Activated naive CD4-positive, alpha-beta T cell treated with anti-CD3 and anti-CD28 coated beads for 36 hours (primary cell): ENCODE data around the gene THEMIS. TPM values are rescaled to one million over a fixed set of nuclear protein-coding genes. Genes with fewer than 3 reads are reported as not detected.
A peak's percentile ranks its signal among the peaks of the same experiment; 100 is the strongest.
"Not testable (repeated sequence)": the region's sequence is repeated elsewhere in the genome, so short reads cannot be mapped to it uniquely, and the experiment has no call there.

Experiments
- CTCF ChIA-PET: fragments of 350-600 bp; sonication (Branson Sonifier 250); formaldehyde crosslinking; loops from one replicate; lab custom pipeline; 2021; ENCODE audit warnings: antibody characterized with exemption; lab: Charles Lee
- DNase-seq: peaks from one replicate; pipeline ENCODE4 v3.0.0-alpha.2; 2020
- H3K27ac Mint-ChIP-seq: one replicate; pipeline ENCODE4 v1.8.0; 2021; ENCODE audit warnings: mild to moderate bottlenecking, mixed read lengths
- H3K27me3 Mint-ChIP-seq: one replicate; pipeline ENCODE4 v1.8.0; 2021; ENCODE audit warnings: low read depth, mixed read lengths
- H3K36me3 Mint-ChIP-seq: one replicate; pipeline ENCODE4 v1.8.0; 2021; ENCODE audit warnings: low read depth, mixed read lengths
- H3K4me1 Mint-ChIP-seq: one replicate; pipeline ENCODE4 v1.8.0; 2021; ENCODE audit warnings: low read depth, mixed read lengths
- H3K4me3 Mint-ChIP-seq: one replicate; pipeline ENCODE4 v1.8.0; 2021; ENCODE audit warnings: mild to moderate bottlenecking, moderate library complexity, mixed read lengths
- H3K9me3 Mint-ChIP-seq: one replicate; pipeline ENCODE4 v1.8.0; 2021; ENCODE audit warnings: mixed read lengths
- intact Hi-C: fragments of 100-400 bp; cut with micrococcal nuclease; formaldehyde crosslinking; loops from one replicate; pipeline ENCODE4 v1.15.1; 2023
- total RNA-seq, 2 experiments: library from RNA; stranded (reverse); gene quantifications; one replicate each; pipeline ENCODE4 v1.2.3, GENCODE V29; 2021

The THEMIS gene
- total RNA-seq, 2 experiments from 2014 or later: 7.0 to 7.4 TPM

GRCh38 chr6:127794405-127794804 lies 106.5 kb downstream of the THEMIS start:
- H3K9me3 Mint-ChIP-seq: no peaks in the 10 kb centered on the region
- CTCF ChIA-PET: interaction anchor here (1.0 kb wide), 1 partner anchor 9 kb away, joined by 4 read pairs; no protein-coding TSS in a partner anchor
- peaks cover under 1% of the 10 kb centered on the region for H3K36me3 Mint-ChIP-seq
- H3K4me1 Mint-ChIP-seq: peaks cover 73% of the 10 kb centered on the region
- intact Hi-C loops: no loop called here
- H3K27me3 Mint-ChIP-seq: no peaks in the 10 kb centered on the region
- H3K4me3 Mint-ChIP-seq: no peak overlapping the region
- H3K27ac Mint-ChIP-seq: no peak overlapping the region
- DNase-seq: no peak

- Mint-ChIP-seq H3K27me3 (no peaks in the 10 kb centered on the region), H3K36me3 (peaks cover 3% of the 10 kb centered on the region), H3K4me3 (no peak overlapping the region), H3K27ac (peak overlapping the region; percentile 47), H3K9me3 (no peaks in the 10 kb centered on the region), H3K4me1 (peaks cover 78% of the 10 kb centered on the region)
- no peak for DNase-seq
- intact Hi-C loops: no loop called here
- CTCF ChIA-PET: interaction anchor here (1.0 kb wide), 1 partner anchor 10 kb away, joined by 4 read pairs; no protein-coding TSS in a partner anchor
These were observed 107.5 kb downstream of the THEMIS start for GRCh38 chr6:127793396-127793795.

- CTCF ChIA-PET: no interaction called here
- Mint-ChIP-seq H3K4me3 (peak overlapping the region; percentile 14), H3K4me1 (peaks cover 77% of the 10 kb centered on the region), H3K27ac (peak overlapping the region; percentile 47), H3K27me3 (no peaks in the 10 kb centered on the region), H3K36me3 (peaks cover 3% of the 10 kb centered on the region), H3K9me3 (no peaks in the 10 kb centered on the region)
- DNase-seq: no peak
- intact Hi-C loops: loop anchor here (1.0 kb wide), 2 partner anchors 8 to 21 kb away; no protein-coding TSS in a partner anchor
These were observed 108.2 kb downstream of the THEMIS start for GRCh38 chr6:127792616-127793015.

GRCh38 chr6:127791779-127792528 lies 108.9 kb downstream of the THEMIS start:
- no peak for DNase-seq
- H3K9me3 Mint-ChIP-seq: no peaks in the 10 kb centered on the region
- peaks cover 3% of the 10 kb centered on the region for H3K36me3 Mint-ChIP-seq
- H3K4me1 Mint-ChIP-seq: peaks cover 75% of the 10 kb centered on the region
- no peaks in the 10 kb centered on the region for H3K27me3 Mint-ChIP-seq
- no peak overlapping the region for H3K27ac Mint-ChIP-seq
- no peak overlapping the region for H3K4me3 Mint-ChIP-seq
- intact Hi-C loops: loop anchor here (1.0 kb wide), 2 partner anchors 8 to 21 kb away; no protein-coding TSS in a partner anchor
- CTCF ChIA-PET: no interaction called here

- peaks cover 71% of the 10 kb centered on the region for H3K4me1 Mint-ChIP-seq
- H3K9me3 Mint-ChIP-seq: no peaks in the 10 kb centered on the region
- H3K27ac Mint-ChIP-seq: no peak overlapping the region
- CTCF ChIA-PET: interaction anchor here (0.8 to 1.9 kb wide), 4 partner anchors 15 to 539 kb away, joined by 3 to 4 read pairs (median 3); no protein-coding TSS in a partner anchor
- H3K27me3 Mint-ChIP-seq: no peaks in the 10 kb centered on the region
- DNase-seq: no peak
- H3K36me3 Mint-ChIP-seq: peaks cover 3% of the 10 kb centered on the region
- no peak overlapping the region for H3K4me3 Mint-ChIP-seq
- intact Hi-C loops: no loop called here
These were observed 110.3 kb downstream of the THEMIS start for GRCh38 chr6:127790571-127790970.

GRCh38 chr6:127786109-127786508 lies 114.7 kb downstream of the THEMIS start:
- Mint-ChIP-seq H3K4me3 (no peak overlapping the region), H3K27ac (no peak overlapping the region), H3K4me1 (peaks cover 78% of the 10 kb centered on the region), H3K36me3 (peaks cover 19% of the 10 kb centered on the region), H3K9me3 (no peaks in the 10 kb centered on the region), H3K27me3 (no peaks in the 10 kb centered on the region)
- intact Hi-C loops: no loop called here
- no peak for DNase-seq
- CTCF ChIA-PET: interaction anchor here (1.4 kb wide), 1 partner anchor 14 kb away, joined by 6 read pairs; no protein-coding TSS in a partner anchor

GRCh38 chr6:127784468-127784867 lies 116.4 kb downstream of the THEMIS start:
- Mint-ChIP-seq H3K27me3 (no peaks in the 10 kb centered on the region), H3K4me3 (peak overlapping the region; percentile 5), H3K4me1 (peaks cover 76% of the 10 kb centered on the region), H3K27ac (peak overlapping the region; percentile 71), H3K36me3 (peaks cover 21% of the 10 kb centered on the region), H3K9me3 (no peaks in the 10 kb centered on the region)
- peak; percentile 59 for DNase-seq
- CTCF ChIA-PET: no interaction called here
- intact Hi-C loops: loop anchor here (1.0 kb wide), 4 partner anchors 8 to 93 kb away; no protein-coding TSS in a partner anchor

GRCh38 chr6:127781636-127782272 lies 119.1 kb downstream of the THEMIS start:
- Mint-ChIP-seq H3K36me3 (peaks cover 18% of the 10 kb centered on the region), H3K4me1 (peaks cover 75% of the 10 kb centered on the region)
- H3K27ac Mint-ChIP-seq, DNase-seq, H3K4me3 Mint-ChIP-seq, CTCF ChIA-PET, H3K9me3 Mint-ChIP-seq, intact Hi-C loops, H3K27me3 Mint-ChIP-seq: not testable (repeated sequence)

GRCh38 chr6:127776320-127776719 lies 124.5 kb downstream of the THEMIS start:
- Mint-ChIP-seq H3K9me3 (peaks cover 2% of the 10 kb centered on the region), H3K36me3 (peaks cover 16% of the 10 kb centered on the region), H3K27me3 (no peaks in the 10 kb centered on the region), H3K4me3 (peak overlapping the region; percentile 13), H3K4me1 (peaks cover 58% of the 10 kb centered on the region), H3K27ac (peak overlapping the region; percentile 72)
- CTCF ChIA-PET: no interaction called here
- peak; percentile 76 for DNase-seq
- intact Hi-C loops: loop anchor here (2.0 kb wide), 1 partner anchor 14 kb away; no protein-coding TSS in a partner anchor

- DNase-seq: no peak
- no peaks in the 10 kb centered on the region for H3K27me3 Mint-ChIP-seq
- CTCF ChIA-PET: interaction anchor here (1.9 kb wide), 1 partner anchor 10 kb away, joined by 7 read pairs; no protein-coding TSS in a partner anchor
- H3K9me3 Mint-ChIP-seq: peaks cover 8% of the 10 kb centered on the region
- H3K27ac Mint-ChIP-seq: peak overlapping the region; percentile 72
- peaks cover 20% of the 10 kb centered on the region for H3K36me3 Mint-ChIP-seq
- intact Hi-C loops: loop anchor here (1.0 kb wide), 1 partner anchor 8 kb away; no protein-coding TSS in a partner anchor
- H3K4me1 Mint-ChIP-seq: peaks cover 59% of the 10 kb centered on the region
- no peak overlapping the region for H3K4me3 Mint-ChIP-seq
These were observed 125.5 kb downstream of the THEMIS start for GRCh38 chr6:127775371-127775770.

- peaks cover 12% of the 10 kb centered on the region for H3K36me3 Mint-ChIP-seq
- peaks cover 55% of the 10 kb centered on the region for H3K4me1 Mint-ChIP-seq
- H3K27me3 Mint-ChIP-seq: no peaks in the 10 kb centered on the region
- intact Hi-C loops: loop anchor here (10.0 kb wide), 1 partner anchor 1676 kb away; no protein-coding TSS in a partner anchor
- CTCF ChIA-PET: interaction anchor here (1.3 kb wide), 1 partner anchor 38 kb away, joined by 3 read pairs; no protein-coding TSS in a partner anchor
- no peak overlapping the region for H3K4me3 Mint-ChIP-seq
- H3K27ac Mint-ChIP-seq: no peak overlapping the region
- H3K9me3 Mint-ChIP-seq: peaks cover 15% of the 10 kb centered on the region
- DNase-seq: no peak
These were observed 132.1 kb downstream of the THEMIS start for GRCh38 chr6:127768745-127769144.

GRCh38 chr6:127768223-127768622 lies 132.6 kb downstream of the THEMIS start:
- no peak for DNase-seq
- Mint-ChIP-seq H3K27me3 (no peaks in the 10 kb centered on the region), H3K27ac (no peak overlapping the region), H3K4me3 (no peak overlapping the region), H3K9me3 (peaks cover 15% of the 10 kb centered on the region), H3K36me3 (peaks cover 12% of the 10 kb centered on the region), H3K4me1 (peaks cover 59% of the 10 kb centered on the region)
- intact Hi-C loops: loop anchor here (10.0 kb wide), 1 partner anchor 1677 kb away; no protein-coding TSS in a partner anchor
- CTCF ChIA-PET: interaction anchor here (0.6 to 1.3 kb wide), 2 partner anchors 39 to 288 kb away, joined by 3 to 4 read pairs; no protein-coding TSS in a partner anchor
